GM23338 (cell line): Measurements from ENCODE around the gene RABEPK. TPM values are rescaled to one million over a fixed set of nuclear protein-coding genes. Genes with fewer than 3 reads are reported as not detected.
"Not testable (repeated sequence)": the region's sequence is repeated elsewhere in the genome, so short reads cannot be mapped to it uniquely, and the experiment has no call there.

Source experiments
- ATAC-seq: fragments of 200-7000 bp; cut with Tn5 transposase; 3 replicates; pipeline ENCODE4 v1.9.1; 2020
- DNase-seq: peaks from one replicate; pipeline ENCODE4 v3.0.0-alpha.2; 2015; ENCODE audit warnings: low spot score
- H2AFZ ChIP-seq: fragments of 200-600 bp; sonication (generic); 2 replicates; pipeline ENCODE4 v1.8.0; 2016; ENCODE audit warnings: antibody characterized with exemption, mild to moderate bottlenecking, moderate library complexity
- H3F3A ChIP-seq: fragments of 200-600 bp; sonication (generic); replicated peaks from 2 replicates; pipeline ENCODE4 v1.8.0; 2017; ENCODE audit warnings: antibody characterized with exemption, mixed run types, low read depth
- H3K27ac ChIP-seq: fragments of 200-600 bp; sonication (generic); 2 replicates; pipeline ENCODE4 v1.6.1; 2016; ENCODE audit warnings: low read depth
- H3K27me3 ChIP-seq: fragments of 200-600 bp; sonication (generic); 2 replicates; pipeline ENCODE4 v1.8.0; 2016; ENCODE audit warnings: mild to moderate bottlenecking, mixed run types, moderate library complexity; ENCODE audit not compliant: insufficient read depth
- H3K36me3 ChIP-seq: fragments of 200-600 bp; sonication (generic); 2 replicates; pipeline ENCODE4 v1.8.0; 2016; ENCODE audit warnings: mild to moderate bottlenecking; ENCODE audit not compliant: insufficient read depth
- H3K4me1 ChIP-seq: fragments of 200-600 bp; sonication (generic); 2 replicates; pipeline ENCODE4 v1.8.0; 2016; ENCODE audit warnings: mild to moderate bottlenecking, moderate library complexity; ENCODE audit not compliant: insufficient read depth
- H3K4me2 ChIP-seq: fragments of 200-600 bp; sonication (generic); 2 replicates; pipeline ENCODE4 v1.7.1; 2017; ENCODE audit warnings: mixed run types
- H3K4me3 ChIP-seq: fragments of 200-600 bp; sonication (generic); 2 replicates; pipeline ENCODE4 v1.6.1; 2016; ENCODE audit warnings: mixed run types
- H3K79me2 ChIP-seq: fragments of 200-600 bp; sonication (generic); replicated peaks from 2 replicates; pipeline ENCODE4 v1.8.0; 2017; ENCODE audit warnings: mild to moderate bottlenecking; ENCODE audit not compliant: insufficient read depth
- H3K9me2 ChIP-seq: fragments of 200-600 bp; sonication (generic); 2 replicates; pipeline ENCODE4 v1.8.0; 2017; ENCODE audit not compliant: insufficient read depth
- H4K20me1 ChIP-seq: fragments of 200-600 bp; sonication (generic); replicated peaks from 2 replicates; pipeline ENCODE4 v1.8.0; 2017; ENCODE audit warnings: mild to moderate bottlenecking; ENCODE audit not compliant: insufficient read depth
- H3K27ac Mint-ChIP-seq: 2 replicates; pipeline ENCODE4 v1.8.0; 2020; ENCODE audit warnings: inconsistent platforms, mild to moderate bottlenecking, moderate library complexity, mixed read lengths
- H3K27me3 Mint-ChIP-seq: 3 replicates; pipeline ENCODE4 v1.8.0; 2022; ENCODE audit warnings: low read depth, mild to moderate bottlenecking, moderate library complexity, mixed read lengths, inconsistent platforms; ENCODE audit not compliant: insufficient read depth, poor library complexity
- H3K36me3 Mint-ChIP-seq: 3 replicates; pipeline ENCODE4 v1.8.0; 2021; ENCODE audit warnings: low read depth, mild to moderate bottlenecking, inconsistent platforms, moderate library complexity, mixed read lengths
- H3K4me1 Mint-ChIP-seq: 3 replicates; pipeline ENCODE4 v1.8.0; 2020; ENCODE audit warnings: mild to moderate bottlenecking, inconsistent platforms, mixed read lengths
- H3K4me3 Mint-ChIP-seq: 3 replicates; pipeline ENCODE4 v1.8.0; 2021; ENCODE audit warnings: moderate library complexity, mild to moderate bottlenecking, inconsistent platforms, mixed read lengths
- H3K9me3 Mint-ChIP-seq: 3 replicates; pipeline ENCODE4 v1.8.0; 2020; ENCODE audit warnings: moderate library complexity, mild to moderate bottlenecking, inconsistent platforms, mixed read lengths
- CREB1 ChIP-seq: fragments of 250-450 bp; sonication (Bioruptor Pico); IDR thresholded peaks from 2 replicates; pipeline ENCODE4 v1.5.0; 2020; ENCODE audit warnings: low read depth, mild to moderate bottlenecking, moderate library complexity
- EZH2 ChIP-seq: fragments of 200-600 bp; sonication (generic); IDR thresholded peaks from one replicate; pipeline ENCODE4 v1.8.0; 2017; ENCODE audit warnings: antibody characterized with exemption, mild to moderate bottlenecking, low read depth; ENCODE audit not compliant: unreplicated experiment
- EZH2phosphoT487 ChIP-seq: fragments of 200-600 bp; sonication (generic); IDR thresholded peaks from one replicate; pipeline ENCODE4 v1.8.1; 2018; ENCODE audit warnings: antibody characterized with exemption; ENCODE audit not compliant: unreplicated experiment
- NANOG ChIP-seq: IDR thresholded peaks from 2 replicates; pipeline ENCODE4 v1.6.1; 2016; ENCODE audit warnings: antibody characterized with exemption, borderline replicate concordance
- STAT1 ChIP-seq: IDR thresholded peaks from one replicate; pipeline ENCODE4 v1.6.1; 2016; ENCODE audit warnings: antibody characterized with exemption; ENCODE audit not compliant: unreplicated experiment
- ZNF331 ChIP-seq: fragments of 250-450 bp; sonication (Bioruptor Pico); IDR thresholded peaks from 2 replicates; pipeline ENCODE4 v1.5.0; 2020; ENCODE audit warnings: low read depth, mild to moderate bottlenecking, moderate library complexity
- polyA plus RNA-seq: library from polyadenylated mRNA; unstranded; fragments of >200 nt; fragmentation: Nextera tagmentation; extraction: Ambion mirVana; gene quantifications from 2 replicates; pipeline ENCODE4 v1.2.1, GENCODE V29; 2016
- total RNA-seq: library from RNA; depleted of rRNA; stranded (reverse); fragments of >200 nt; shearing (Covaris generic); gene quantifications from 2 replicates; pipeline ENCODE4 v1.2.3, GENCODE V29; 2014
- TF ChIP-seq, protein P1 (sequence below), 2 experiments: fragments of 200-600 bp in 1 of 2; sonication (generic) in 1 of 2; conservative IDR thresholded peaks; 2 replicates each; pipeline versions ENCODE4 v1.5.1 to v1.6.1; 2016 to 2017; ENCODE audit warnings: antibody characterized with exemption in 2 of 2, low read depth in 2 of 2, mild to moderate bottlenecking in 2 of 2, moderate library complexity in 1 of 2
- TF ChIP-seq, protein P2 (sequence below): fragments of 250-450 bp; sonication (Bioruptor Pico); IDR thresholded peaks from 2 replicates; pipeline ENCODE4 v1.5.0; 2020; ENCODE audit warnings: mild to moderate bottlenecking, moderate library complexity
- TF ChIP-seq, protein P3 (sequence below): IDR thresholded peaks from 2 replicates; pipeline ENCODE4 v1.6.1; 2016; ENCODE audit warnings: antibody characterized with exemption

The RABEPK gene
- total and polyA plus RNA-seq, 2 experiments from 2014 or later: 25.8 to 32.7 TPM

DNA sequence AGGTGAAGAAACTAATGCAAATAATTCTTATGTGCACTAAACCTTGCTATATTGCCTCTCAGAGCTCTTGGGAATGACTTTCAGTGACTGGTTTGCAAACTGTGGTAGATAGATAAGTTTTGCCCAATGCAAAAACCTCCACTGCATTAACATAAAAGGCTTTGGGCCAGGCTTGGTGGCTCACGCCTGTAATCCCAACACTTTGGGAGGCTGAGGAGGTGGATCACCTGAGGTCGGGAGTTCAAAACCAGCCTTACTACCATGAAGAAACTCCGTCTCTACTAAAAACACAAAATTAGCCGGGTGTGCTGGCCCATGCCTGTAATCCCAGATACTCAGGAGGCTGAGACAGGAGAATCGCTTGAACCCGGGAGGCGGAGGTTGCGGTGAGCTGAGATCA lies 33.8 kb downstream of the RABEPK start:
- H3K36me3 Mint-ChIP-seq: peaks cover 64% of the 10 kb centered on the region
- not testable (repeated sequence) for H2AFZ ChIP-seq, H3K9me3 Mint-ChIP-seq, H3K27me3 ChIP-seq, H3K27me3 Mint-ChIP-seq, H3K4me3 ChIP-seq, H3K27ac Mint-ChIP-seq, H3K4me3 Mint-ChIP-seq, H3K27ac ChIP-seq, H3K9me2 ChIP-seq, DNase-seq, H3K4me1 Mint-ChIP-seq, H3K4me1 ChIP-seq, ATAC-seq, H3K4me2 ChIP-seq
- peaks cover 34% of the 10 kb centered on the region for H4K20me1 ChIP-seq
- peaks cover 29% of the 10 kb centered on the region for H3K79me2 ChIP-seq
- H3F3A ChIP-seq: peaks cover 43% of the 10 kb centered on the region
- H3K36me3 ChIP-seq: peaks cover 34% of the 10 kb centered on the region

DNA sequence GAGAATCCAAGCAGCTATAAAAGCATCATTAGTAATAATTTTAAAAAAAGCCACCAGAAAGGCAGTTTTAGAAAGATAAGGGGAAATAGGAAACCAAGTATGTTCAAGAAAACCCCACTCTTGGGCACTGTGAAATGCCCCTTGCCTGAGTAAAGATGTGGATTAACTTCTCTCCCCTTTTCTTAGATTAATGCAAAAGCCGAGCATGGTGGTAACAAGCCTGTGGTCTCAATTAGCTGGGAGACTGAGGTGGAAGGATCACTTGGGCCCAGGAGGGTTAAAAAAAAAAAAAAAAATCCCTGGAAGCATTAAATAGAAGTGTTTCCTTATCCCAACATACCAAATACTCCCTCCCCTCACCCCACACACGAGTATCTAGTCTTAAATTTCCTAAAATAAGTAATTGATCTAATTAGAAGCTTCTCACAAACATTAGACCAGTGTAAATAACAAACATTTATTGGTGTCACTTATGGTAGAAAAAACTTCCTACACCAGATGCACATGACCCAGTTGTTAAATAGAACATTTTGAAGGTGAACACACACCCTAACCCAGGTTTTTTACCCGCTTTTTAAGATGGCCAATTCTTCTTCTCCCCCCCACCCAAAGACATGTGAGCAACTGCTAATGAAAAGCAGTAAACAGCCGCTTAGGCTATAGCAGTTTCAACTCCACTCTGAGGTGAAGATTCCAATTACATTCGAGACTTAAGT lies 35.6 kb downstream of the RABEPK start:
- no peak overlapping the region for H3K27ac ChIP-seq
- peaks cover 42% of the 10 kb centered on the region for H3K36me3 ChIP-seq
- DNase-seq (no peak), ATAC-seq (no peak)
- Mint-ChIP-seq H3K27me3 (peaks cover 6% of the 10 kb centered on the region), H3K9me3 (no peaks in the 10 kb centered on the region), H3K27ac (no peak overlapping the region), H3K4me3 (no peak overlapping the region; the same call in 2 of the 3 replicates), H3K4me1 (peaks cover 12% of the 10 kb centered on the region), H3K36me3 (peaks cover 76% of the 10 kb centered on the region)
- peaks cover 49% of the 10 kb centered on the region for H4K20me1 ChIP-seq
- peaks cover 12% of the 10 kb centered on the region; the same call in 1 of the 2 replicates for H3K4me1 ChIP-seq
- 0 out of 2 replicates have a peak overlapping the region, but pooled peaks have one; percentile 34 for H3K4me2 ChIP-seq
- H2AFZ ChIP-seq: no peak overlapping the region
- no peaks in the 10 kb centered on the region for H3K9me2 ChIP-seq
- H3F3A ChIP-seq: peaks cover 52% of the 10 kb centered on the region
- peaks cover 48% of the 10 kb centered on the region for H3K79me2 ChIP-seq
- no peak overlapping the region; the same call in 1 of the 2 replicates for H3K4me3 ChIP-seq
- H3K27me3 ChIP-seq: no peaks in the 10 kb centered on the region
- TF ChIP-seq STAT1: no peak
- TF ChIP-seq NANOG: no peak
- TF ChIP-seq EZH2: no peak
- no peak for TF ChIP-seq ZNF331
- TF ChIP-seq, protein P1, sequence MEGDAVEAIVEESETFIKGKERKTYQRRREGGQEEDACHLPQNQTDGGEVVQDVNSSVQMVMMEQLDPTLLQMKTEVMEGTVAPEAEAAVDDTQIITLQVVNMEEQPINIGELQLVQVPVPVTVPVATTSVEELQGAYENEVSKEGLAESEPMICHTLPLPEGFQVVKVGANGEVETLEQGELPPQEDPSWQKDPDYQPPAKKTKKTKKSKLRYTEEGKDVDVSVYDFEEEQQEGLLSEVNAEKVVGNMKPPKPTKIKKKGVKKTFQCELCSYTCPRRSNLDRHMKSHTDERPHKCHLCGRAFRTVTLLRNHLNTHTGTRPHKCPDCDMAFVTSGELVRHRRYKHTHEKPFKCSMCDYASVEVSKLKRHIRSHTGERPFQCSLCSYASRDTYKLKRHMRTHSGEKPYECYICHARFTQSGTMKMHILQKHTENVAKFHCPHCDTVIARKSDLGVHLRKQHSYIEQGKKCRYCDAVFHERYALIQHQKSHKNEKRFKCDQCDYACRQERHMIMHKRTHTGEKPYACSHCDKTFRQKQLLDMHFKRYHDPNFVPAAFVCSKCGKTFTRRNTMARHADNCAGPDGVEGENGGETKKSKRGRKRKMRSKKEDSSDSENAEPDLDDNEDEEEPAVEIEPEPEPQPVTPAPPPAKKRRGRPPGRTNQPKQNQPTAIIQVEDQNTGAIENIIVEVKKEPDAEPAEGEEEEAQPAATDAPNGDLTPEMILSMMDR (conservative IDR thresholded peaks at IDR 0.05; ENCODE audit: low read depth in 2 of 2): no peak
- TF ChIP-seq, protein P2, sequence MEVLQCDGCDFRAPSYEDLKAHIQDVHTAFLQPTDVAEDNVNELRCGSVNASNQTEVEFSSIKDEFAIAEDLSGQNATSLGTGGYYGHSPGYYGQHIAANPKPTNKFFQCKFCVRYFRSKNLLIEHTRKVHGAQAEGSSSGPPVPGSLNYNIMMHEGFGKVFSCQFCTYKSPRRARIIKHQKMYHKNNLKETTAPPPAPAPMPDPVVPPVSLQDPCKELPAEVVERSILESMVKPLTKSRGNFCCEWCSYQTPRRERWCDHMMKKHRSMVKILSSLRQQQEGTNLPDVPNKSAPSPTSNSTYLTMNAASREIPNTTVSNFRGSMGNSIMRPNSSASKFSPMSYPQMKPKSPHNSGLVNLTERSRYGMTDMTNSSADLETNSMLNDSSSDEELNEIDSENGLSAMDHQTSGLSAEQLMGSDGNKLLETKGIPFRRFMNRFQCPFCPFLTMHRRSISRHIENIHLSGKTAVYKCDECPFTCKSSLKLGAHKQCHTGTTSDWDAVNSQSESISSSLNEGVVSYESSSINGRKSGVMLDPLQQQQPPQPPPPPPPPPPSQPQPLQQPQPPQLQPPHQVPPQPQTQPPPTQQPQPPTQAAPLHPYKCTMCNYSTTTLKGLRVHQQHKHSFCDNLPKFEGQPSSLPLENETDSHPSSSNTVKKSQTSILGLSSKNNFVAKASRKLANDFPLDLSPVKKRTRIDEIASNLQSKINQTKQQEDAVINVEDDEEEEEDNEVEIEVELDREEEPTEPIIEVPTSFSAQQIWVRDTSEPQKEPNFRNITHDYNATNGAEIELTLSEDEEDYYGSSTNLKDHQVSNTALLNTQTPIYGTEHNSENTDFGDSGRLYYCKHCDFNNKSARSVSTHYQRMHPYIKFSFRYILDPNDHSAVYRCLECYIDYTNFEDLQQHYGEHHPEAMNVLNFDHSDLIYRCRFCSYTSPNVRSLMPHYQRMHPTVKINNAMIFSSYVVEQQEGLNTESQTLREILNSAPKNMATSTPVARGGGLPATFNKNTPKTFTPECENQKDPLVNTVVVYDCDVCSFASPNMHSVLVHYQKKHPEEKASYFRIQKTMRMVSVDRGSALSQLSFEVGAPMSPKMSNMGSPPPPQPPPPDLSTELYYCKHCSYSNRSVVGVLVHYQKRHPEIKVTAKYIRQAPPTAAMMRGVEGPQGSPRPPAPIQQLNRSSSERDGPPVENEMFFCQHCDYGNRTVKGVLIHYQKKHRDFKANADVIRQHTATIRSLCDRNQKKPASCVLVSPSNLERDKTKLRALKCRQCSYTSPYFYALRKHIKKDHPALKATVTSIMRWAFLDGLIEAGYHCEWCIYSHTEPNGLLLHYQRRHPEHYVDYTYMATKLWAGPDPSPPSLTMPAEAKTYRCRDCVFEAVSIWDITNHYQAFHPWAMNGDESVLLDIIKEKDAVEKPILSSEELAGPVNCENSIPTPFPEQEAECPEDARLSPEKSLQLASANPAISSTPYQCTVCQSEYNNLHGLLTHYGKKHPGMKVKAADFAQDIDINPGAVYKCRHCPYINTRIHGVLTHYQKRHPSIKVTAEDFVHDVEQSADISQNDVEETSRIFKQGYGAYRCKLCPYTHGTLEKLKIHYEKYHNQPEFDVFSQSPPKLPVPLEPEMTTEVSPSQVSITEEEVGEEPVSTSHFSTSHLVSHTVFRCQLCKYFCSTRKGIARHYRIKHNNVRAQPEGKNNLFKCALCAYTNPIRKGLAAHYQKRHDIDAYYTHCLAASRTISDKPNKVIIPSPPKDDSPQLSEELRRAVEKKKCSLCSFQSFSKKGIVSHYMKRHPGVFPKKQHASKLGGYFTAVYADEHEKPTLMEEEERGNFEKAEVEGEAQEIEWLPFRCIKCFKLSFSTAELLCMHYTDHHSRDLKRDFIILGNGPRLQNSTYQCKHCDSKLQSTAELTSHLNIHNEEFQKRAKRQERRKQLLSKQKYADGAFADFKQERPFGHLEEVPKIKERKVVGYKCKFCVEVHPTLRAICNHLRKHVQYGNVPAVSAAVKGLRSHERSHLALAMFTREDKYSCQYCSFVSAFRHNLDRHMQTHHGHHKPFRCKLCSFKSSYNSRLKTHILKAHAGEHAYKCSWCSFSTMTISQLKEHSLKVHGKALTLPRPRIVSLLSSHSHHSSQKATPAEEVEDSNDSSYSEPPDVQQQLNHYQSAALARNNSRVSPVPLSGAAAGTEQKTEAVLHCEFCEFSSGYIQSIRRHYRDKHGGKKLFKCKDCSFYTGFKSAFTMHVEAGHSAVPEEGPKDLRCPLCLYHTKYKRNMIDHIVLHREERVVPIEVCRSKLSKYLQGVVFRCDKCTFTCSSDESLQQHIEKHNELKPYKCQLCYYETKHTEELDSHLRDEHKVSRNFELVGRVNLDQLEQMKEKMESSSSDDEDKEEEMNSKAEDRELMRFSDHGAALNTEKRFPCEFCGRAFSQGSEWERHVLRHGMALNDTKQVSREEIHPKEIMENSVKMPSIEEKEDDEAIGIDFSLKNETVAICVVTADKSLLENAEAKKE (CRISPR knock-in tag): no peak
- no peak for TF ChIP-seq CREB1
- TF ChIP-seq, protein P3, sequence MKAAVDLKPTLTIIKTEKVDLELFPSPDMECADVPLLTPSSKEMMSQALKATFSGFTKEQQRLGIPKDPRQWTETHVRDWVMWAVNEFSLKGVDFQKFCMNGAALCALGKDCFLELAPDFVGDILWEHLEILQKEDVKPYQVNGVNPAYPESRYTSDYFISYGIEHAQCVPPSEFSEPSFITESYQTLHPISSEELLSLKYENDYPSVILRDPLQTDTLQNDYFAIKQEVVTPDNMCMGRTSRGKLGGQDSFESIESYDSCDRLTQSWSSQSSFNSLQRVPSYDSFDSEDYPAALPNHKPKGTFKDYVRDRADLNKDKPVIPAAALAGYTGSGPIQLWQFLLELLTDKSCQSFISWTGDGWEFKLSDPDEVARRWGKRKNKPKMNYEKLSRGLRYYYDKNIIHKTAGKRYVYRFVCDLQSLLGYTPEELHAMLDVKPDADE: no peak
- no peak for TF ChIP-seq EZH2phosphoT487
